Peyer's patch (tissue), 4 donors: ENCODE data around the gene ZNF317.

Experiments used
- POLR2A ChIP-seq, 2 donors: fragments of 450-650 bp; IDR thresholded peaks; one replicate each; pipeline ENCODE4 v1.5.1; 2017; ENCODE audit warnings: antibody characterized with exemption in 2 of 2, mild to moderate bottlenecking in 2 of 2, moderate library complexity in 2 of 2
- TF ChIP-seq, protein P1 (sequence below), 6 experiments: fragments of 450-650 bp in 4 of 6; fragments of 200-600 bp in 2 of 6; sonication (generic) in 1 of 6; IDR thresholded peaks; one replicate each; pipeline ENCODE4 v1.5.1; 2017 to 2019; ENCODE audit warnings: antibody characterized with exemption in 6 of 6, mild to moderate bottlenecking in 3 of 6, moderate library complexity in 1 of 6

DNA sequence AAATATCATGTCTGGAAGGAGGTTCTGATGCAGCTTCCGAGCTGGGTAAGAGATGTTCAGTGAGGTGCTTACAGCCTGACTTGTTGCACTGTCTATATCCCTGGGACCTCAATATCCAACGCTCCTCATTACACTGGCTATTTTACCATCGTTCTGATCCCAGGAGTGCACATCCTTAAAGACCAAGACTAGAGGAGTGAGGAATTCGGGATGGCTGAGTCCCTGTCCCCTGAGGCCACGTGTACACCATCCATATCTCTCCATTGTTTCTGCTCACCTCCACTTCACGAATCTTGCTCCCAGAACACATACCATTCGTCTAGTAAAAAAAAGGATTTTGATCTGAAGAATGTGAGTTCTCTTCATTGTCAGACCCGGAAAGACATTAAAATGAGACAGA is 32.8 kb upstream of the ZNF317 start, which contains the start of gene OR7G2:
- TF ChIP-seq, protein P1, sequence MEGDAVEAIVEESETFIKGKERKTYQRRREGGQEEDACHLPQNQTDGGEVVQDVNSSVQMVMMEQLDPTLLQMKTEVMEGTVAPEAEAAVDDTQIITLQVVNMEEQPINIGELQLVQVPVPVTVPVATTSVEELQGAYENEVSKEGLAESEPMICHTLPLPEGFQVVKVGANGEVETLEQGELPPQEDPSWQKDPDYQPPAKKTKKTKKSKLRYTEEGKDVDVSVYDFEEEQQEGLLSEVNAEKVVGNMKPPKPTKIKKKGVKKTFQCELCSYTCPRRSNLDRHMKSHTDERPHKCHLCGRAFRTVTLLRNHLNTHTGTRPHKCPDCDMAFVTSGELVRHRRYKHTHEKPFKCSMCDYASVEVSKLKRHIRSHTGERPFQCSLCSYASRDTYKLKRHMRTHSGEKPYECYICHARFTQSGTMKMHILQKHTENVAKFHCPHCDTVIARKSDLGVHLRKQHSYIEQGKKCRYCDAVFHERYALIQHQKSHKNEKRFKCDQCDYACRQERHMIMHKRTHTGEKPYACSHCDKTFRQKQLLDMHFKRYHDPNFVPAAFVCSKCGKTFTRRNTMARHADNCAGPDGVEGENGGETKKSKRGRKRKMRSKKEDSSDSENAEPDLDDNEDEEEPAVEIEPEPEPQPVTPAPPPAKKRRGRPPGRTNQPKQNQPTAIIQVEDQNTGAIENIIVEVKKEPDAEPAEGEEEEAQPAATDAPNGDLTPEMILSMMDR (IDR thresholded peaks at IDR 0.05) = no peak
- no peak for TF ChIP-seq POLR2A (IDR thresholded peaks at IDR 0.05)
